Neural progenitor cell (in vitro differentiated cells): ENCODE results near the gene ZFPM1. TPM values are rescaled to one million over a fixed set of nuclear protein-coding genes. Genes with fewer than 3 reads are reported as not detected.
A peak's percentile ranks its signal among the peaks of the same experiment; 100 is the strongest.

Experiments used
- DNase-seq: peaks from one replicate; pipeline ENCODE4 v3.0.0-alpha.2; 2016; ENCODE audit warnings: low spot score
- H2AFZ ChIP-seq: fragments of 200-600 bp; sonication (generic); replicated peaks from 2 replicates; pipeline ENCODE4 v1.6.1; 2016; ENCODE audit warnings: antibody characterized with exemption
- H3F3A ChIP-seq: fragments of 200-600 bp; sonication (generic); 2 replicates; pipeline ENCODE4 v1.6.1; 2016; ENCODE audit warnings: antibody characterized with exemption, low read depth
- H3K27ac ChIP-seq: fragments of 200-600 bp; sonication (generic); 2 replicates; pipeline ENCODE4 v1.5.1; 2016; ENCODE audit warnings: mild to moderate bottlenecking
- H3K27me3 ChIP-seq: fragments of 200-600 bp; sonication (generic); 2 replicates; pipeline ENCODE4 v1.6.1; 2016; ENCODE audit warnings: mild to moderate bottlenecking, moderate library complexity
- H3K36me3 ChIP-seq: fragments of 200-600 bp; sonication (generic); 2 replicates; pipeline ENCODE4 v1.5.1; 2016
- H3K4me1 ChIP-seq: fragments of 200-600 bp; sonication (generic); 2 replicates; pipeline ENCODE4 v1.6.1; 2016; ENCODE audit warnings: mixed run types
- H3K4me2 ChIP-seq: fragments of 200-600 bp; sonication (generic); 2 replicates; pipeline ENCODE4 v1.6.1; 2016
- H3K4me3 ChIP-seq: fragments of 200-600 bp; sonication (generic); 2 replicates; pipeline ENCODE4 v1.5.1; 2016
- H3K79me2 ChIP-seq: fragments of 200-600 bp; sonication (generic); 2 replicates; pipeline ENCODE4 v1.6.1; 2016; ENCODE audit warnings: low read depth
- H3K9ac ChIP-seq: fragments of 200-600 bp; sonication (generic); 2 replicates; pipeline ENCODE4 v1.6.1; 2016
- H3K9me3 ChIP-seq: fragments of 200-600 bp; sonication (generic); 2 replicates; pipeline ENCODE4 v1.5.1; 2016; ENCODE audit warnings: low read depth
- H4K20me1 ChIP-seq: fragments of 200-600 bp; sonication (generic); 2 replicates; pipeline ENCODE4 v1.6.1; 2016; ENCODE audit warnings: low read depth
- H3K27ac Mint-ChIP-seq: 3 replicates; pipeline ENCODE4 v1.8.0; 2021; ENCODE audit warnings: mixed read lengths
- H3K27me3 Mint-ChIP-seq: 2 replicates; pipeline ENCODE4 v1.8.0; 2022; ENCODE audit warnings: low read depth, mild to moderate bottlenecking, inconsistent platforms, moderate library complexity, mixed read lengths; ENCODE audit not compliant: insufficient read depth
- H3K36me3 Mint-ChIP-seq: 3 replicates; pipeline ENCODE4 v1.8.0; 2021; ENCODE audit warnings: mixed read lengths
- H3K4me1 Mint-ChIP-seq: 3 replicates; pipeline ENCODE4 v1.8.0; 2021; ENCODE audit warnings: mixed read lengths
- H3K4me3 Mint-ChIP-seq: 3 replicates; pipeline ENCODE4 v1.8.0; 2021; ENCODE audit warnings: mild to moderate bottlenecking, moderate library complexity, mixed read lengths
- H3K9me3 Mint-ChIP-seq: 3 replicates; pipeline ENCODE4 v1.8.0; 2020; ENCODE audit warnings: mixed read lengths
- CTCF ChIP-seq: fragments of 200-600 bp; sonication (generic); IDR thresholded peaks from 2 replicates; pipeline ENCODE4 v1.5.1; 2017; ENCODE audit warnings: antibody characterized with exemption, mild to moderate bottlenecking
- EZH2 ChIP-seq: fragments of 200-600 bp; sonication (generic); IDR thresholded peaks from 2 replicates; pipeline ENCODE4 v1.6.1; 2017; ENCODE audit warnings: antibody characterized with exemption, mild to moderate bottlenecking, moderate library complexity
- EZH2phosphoT487 ChIP-seq: fragments of 200-600 bp; sonication (generic); IDR thresholded peaks from 2 replicates; pipeline ENCODE4 v1.6.1; 2017; ENCODE audit warnings: antibody characterized with exemption
- total RNA-seq: library from RNA; depleted of rRNA; stranded (reverse); fragments of >200 nt; gene quantifications from 2 replicates; pipeline ENCODE4 v1.2.3, GENCODE V29; 2015; ENCODE audit warnings: low replicate concordance

The ZFPM1 gene
- total RNA-seq, 1 donor from 2014 or later, result 0.36 TPM

- no peaks in the 10 kb centered on the region for H3K36me3 ChIP-seq
- no peak overlapping the region for H3K27ac Mint-ChIP-seq
- peaks cover 5% of the 10 kb centered on the region for H3K4me1 Mint-ChIP-seq
- H3K9me3 Mint-ChIP-seq, result no peaks in the 10 kb centered on the region
- H3K4me2 ChIP-seq, result no peak overlapping the region
- H3K36me3 Mint-ChIP-seq, result no peaks in the 10 kb centered on the region
- no peak overlapping the region for H3K4me3 Mint-ChIP-seq
- no peaks in the 10 kb centered on the region for H4K20me1 ChIP-seq
- H3K27ac ChIP-seq, result no peak overlapping the region
- no peak overlapping the region for H2AFZ ChIP-seq
- no peaks in the 10 kb centered on the region for H3K27me3 ChIP-seq
- no peak for TF ChIP-seq EZH2
- TF ChIP-seq CTCF, result no peak
- no peak for TF ChIP-seq EZH2phosphoT487
- H3F3A ChIP-seq, result no peaks in the 10 kb centered on the region
- DNase-seq, result no peak
- no peaks in the 10 kb centered on the region for H3K9me3 ChIP-seq
- H3K79me2 ChIP-seq, result no peaks in the 10 kb centered on the region
- peaks cover 6% of the 10 kb centered on the region for H3K27me3 Mint-ChIP-seq
- no peak overlapping the region for H3K4me3 ChIP-seq
- H3K9ac ChIP-seq, result no peak overlapping the region
- H3K4me1 ChIP-seq, result no peaks in the 10 kb centered on the region
These were observed 31.1 kb upstream of the ZFPM1 start for GRCh38 chr16:88421871-88422433.

DNA sequence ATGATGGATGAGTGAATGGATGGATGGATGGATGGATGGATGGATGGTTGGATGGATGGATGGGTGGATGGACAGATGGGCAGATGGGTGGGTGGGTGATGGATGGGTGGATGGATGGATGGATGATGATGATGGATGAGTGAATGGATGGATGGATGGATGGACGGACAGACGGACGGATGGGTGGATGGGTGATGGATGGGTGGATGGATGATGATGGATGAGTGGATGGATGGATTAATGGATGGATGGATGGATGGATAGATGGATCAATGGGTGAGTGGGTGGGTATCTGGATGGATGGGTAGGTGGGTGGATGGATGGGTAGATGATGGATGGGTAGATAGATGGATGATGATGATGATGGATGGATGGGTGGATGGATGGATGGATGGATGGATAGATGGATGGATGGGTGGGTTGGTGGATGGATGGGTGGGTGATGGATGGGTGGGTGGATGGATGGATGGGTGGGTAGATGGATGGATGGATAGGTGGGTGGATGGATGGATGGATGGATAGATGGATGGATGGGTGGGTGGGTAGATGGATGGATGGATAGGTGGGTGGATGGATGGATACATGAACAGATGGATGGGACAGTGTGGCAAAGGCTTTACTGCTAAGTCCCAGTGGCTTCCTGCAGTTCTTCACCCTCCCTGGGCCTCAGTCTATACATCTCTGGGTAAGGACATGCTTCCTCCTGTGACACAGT lies 30.2 kb upstream of the ZFPM1 start:
- Histone ChIP-seq H3K27me3 (no peaks in the 10 kb centered on the region), H4K20me1 (no peaks in the 10 kb centered on the region), H3K79me2 (no peaks in the 10 kb centered on the region), H3K27ac (no peak overlapping the region), H3K36me3 (no peaks in the 10 kb centered on the region), H3K4me1 (no peaks in the 10 kb centered on the region), H3F3A (no peaks in the 10 kb centered on the region), H2AFZ (no peak overlapping the region), H3K4me3 (no peak overlapping the region), H3K9me3 (no peaks in the 10 kb centered on the region), H3K9ac (no peak overlapping the region), H3K4me2 (no peak overlapping the region)
- TF ChIP-seq EZH2 (no peak), EZH2phosphoT487 (no peak), CTCF (no peak)
- H3K4me3 Mint-ChIP-seq, result peak overlapping the region; percentile 21
- H3K9me3 Mint-ChIP-seq, result no peaks in the 10 kb centered on the region
- peaks cover 6% of the 10 kb centered on the region for H3K27me3 Mint-ChIP-seq
- H3K4me1 Mint-ChIP-seq, result peaks cover 5% of the 10 kb centered on the region
- H3K36me3 Mint-ChIP-seq, result no peaks in the 10 kb centered on the region
- H3K27ac Mint-ChIP-seq, result no peak overlapping the region
- DNase-seq, result no peak

- Histone ChIP-seq H3K79me2 (no peaks in the 10 kb centered on the region), H3K4me3 (no peak overlapping the region), H3F3A (no peaks in the 10 kb centered on the region), H3K27me3 (no peaks in the 10 kb centered on the region), H3K36me3 (no peaks in the 10 kb centered on the region), H3K4me2 (no peak overlapping the region), H3K9ac (no peak overlapping the region), H3K27ac (no peak overlapping the region), H3K9me3 (no peaks in the 10 kb centered on the region), H2AFZ (no peak overlapping the region), H4K20me1 (no peaks in the 10 kb centered on the region), H3K4me1 (no peaks in the 10 kb centered on the region)
- peaks cover 6% of the 10 kb centered on the region for H3K27me3 Mint-ChIP-seq
- peaks cover 5% of the 10 kb centered on the region for H3K4me1 Mint-ChIP-seq
- no peak for DNase-seq
- no peaks in the 10 kb centered on the region for H3K9me3 Mint-ChIP-seq
- no peak for TF ChIP-seq CTCF
- TF ChIP-seq EZH2, result no peak
- TF ChIP-seq EZH2phosphoT487, result no peak
- no peak overlapping the region for H3K4me3 Mint-ChIP-seq
- no peaks in the 10 kb centered on the region for H3K36me3 Mint-ChIP-seq
- no peak overlapping the region for H3K27ac Mint-ChIP-seq
These were observed 29.6 kb upstream of the ZFPM1 start for GRCh38 chr16:88423448-88423850.
